GM12864 (cell line): ENCODE measurements around the gene GPR39.

Source experiments
- DNase-seq: peaks from one replicate; pipeline ENCODE4 v3.0.0-alpha.2; 2011; ENCODE audit warnings: low read depth
- H3K4me3 ChIP-seq: 2 replicates; pipeline ENCODE4 v1.5.1; 2011; ENCODE audit warnings: mild to moderate bottlenecking, low read depth, low read length, control low read depth
- TF ChIP-seq, protein P1 (sequence below): IDR thresholded peaks from 2 replicates; pipeline ENCODE4 v1.5.1; 2011; ENCODE audit warnings: low read depth, mild to moderate bottlenecking, moderate library complexity, low read length, control low read depth, inconsistent platforms; ENCODE audit errors: missing control alignments

The GPR39 gene

DNA sequence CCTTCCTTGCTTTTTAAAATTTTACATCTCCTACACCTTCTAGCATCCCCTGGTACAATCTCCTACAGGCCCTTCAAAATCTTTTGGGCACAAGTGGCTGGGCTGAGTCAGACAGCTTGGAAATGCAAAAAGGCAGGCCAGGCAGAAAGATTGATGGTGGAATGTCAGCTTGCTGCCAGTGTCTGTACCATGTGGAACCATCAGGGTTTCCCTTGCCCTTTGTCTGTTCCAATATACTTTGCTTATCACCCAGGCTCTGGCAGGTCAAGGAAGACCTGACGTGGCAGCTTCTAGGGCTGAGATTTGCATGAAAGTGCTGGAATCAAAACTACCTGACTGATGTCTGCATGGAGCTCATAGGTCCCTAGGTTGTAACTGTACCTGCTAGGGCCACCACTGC, 33.3 kb downstream of the GPR39 start:
- TF ChIP-seq, protein P1, sequence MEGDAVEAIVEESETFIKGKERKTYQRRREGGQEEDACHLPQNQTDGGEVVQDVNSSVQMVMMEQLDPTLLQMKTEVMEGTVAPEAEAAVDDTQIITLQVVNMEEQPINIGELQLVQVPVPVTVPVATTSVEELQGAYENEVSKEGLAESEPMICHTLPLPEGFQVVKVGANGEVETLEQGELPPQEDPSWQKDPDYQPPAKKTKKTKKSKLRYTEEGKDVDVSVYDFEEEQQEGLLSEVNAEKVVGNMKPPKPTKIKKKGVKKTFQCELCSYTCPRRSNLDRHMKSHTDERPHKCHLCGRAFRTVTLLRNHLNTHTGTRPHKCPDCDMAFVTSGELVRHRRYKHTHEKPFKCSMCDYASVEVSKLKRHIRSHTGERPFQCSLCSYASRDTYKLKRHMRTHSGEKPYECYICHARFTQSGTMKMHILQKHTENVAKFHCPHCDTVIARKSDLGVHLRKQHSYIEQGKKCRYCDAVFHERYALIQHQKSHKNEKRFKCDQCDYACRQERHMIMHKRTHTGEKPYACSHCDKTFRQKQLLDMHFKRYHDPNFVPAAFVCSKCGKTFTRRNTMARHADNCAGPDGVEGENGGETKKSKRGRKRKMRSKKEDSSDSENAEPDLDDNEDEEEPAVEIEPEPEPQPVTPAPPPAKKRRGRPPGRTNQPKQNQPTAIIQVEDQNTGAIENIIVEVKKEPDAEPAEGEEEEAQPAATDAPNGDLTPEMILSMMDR: no peak
- no peak overlapping the region for H3K4me3 ChIP-seq
- DNase-seq: no peak

DNA sequence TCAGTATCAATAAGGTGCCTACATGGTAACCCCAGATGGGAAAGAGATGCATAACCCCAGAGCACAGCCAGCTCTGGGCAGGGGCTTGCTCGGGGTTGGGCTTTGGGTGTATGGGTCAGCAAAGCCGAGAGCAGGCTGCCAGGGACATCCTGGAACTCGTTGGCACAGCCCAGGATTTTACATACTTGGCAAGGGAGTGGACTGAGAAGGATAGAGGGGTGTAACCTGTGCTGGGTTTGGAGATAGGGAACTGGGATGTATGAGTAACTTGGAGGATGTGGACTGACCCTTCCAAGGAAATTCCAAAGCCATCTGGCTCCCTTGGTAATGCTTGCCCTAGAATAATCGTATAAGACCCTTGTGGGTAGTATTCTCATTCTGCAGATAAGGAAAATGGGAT, 44.2 kb downstream of the GPR39 start:
- no peak overlapping the region for H3K4me3 ChIP-seq
- no peak for DNase-seq
- TF ChIP-seq, protein P1: no peak

DNA sequence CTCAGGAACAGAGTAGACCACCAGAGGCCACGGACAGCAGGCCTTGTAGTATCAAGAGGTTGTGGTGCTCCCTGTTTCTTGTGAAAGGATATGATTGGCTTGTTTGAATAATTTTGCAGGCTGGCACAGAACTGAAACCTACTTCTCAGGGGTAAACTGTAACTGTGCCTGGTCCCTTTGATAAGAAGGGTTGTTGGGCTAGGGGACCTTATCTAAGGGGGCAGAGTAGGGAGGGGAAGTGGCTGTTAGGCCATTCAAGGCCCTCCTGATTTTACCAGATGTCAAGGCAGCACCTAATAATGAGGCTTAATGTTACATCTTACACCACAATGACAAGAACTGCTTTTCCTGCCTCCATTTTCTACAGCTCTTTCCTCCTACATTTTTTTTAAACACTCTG, 45.6 kb downstream of the GPR39 start:
- TF ChIP-seq, protein P1: no peak
- no peak overlapping the region for H3K4me3 ChIP-seq

DNA sequence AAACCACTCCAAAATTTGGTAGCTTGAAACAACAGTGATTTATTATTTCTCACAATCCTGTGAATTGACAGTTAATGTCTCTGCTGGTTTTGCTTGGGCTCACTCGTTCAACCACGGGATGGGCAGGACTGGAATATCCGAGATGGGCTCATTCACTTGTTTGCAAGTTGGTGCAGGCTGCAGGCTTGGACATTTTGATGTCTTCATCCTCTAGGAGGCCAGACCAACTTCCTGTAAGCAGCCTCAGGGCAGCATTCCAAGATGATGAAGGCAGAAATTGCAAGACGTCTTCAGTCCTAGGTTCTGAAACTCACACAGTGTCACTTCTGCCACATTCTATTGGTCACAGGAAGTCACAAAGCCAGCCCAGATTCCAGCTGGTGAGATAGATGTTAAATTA, 47.1 kb downstream of the GPR39 start:
- TF ChIP-seq, protein P1: no peak
- DNase-seq: no peak
- H3K4me3 ChIP-seq: no peak overlapping the region

More for the DNA sequence above, 45.6 kb downstream of the GPR39 start:
- DNase-seq: no peak

DNA sequence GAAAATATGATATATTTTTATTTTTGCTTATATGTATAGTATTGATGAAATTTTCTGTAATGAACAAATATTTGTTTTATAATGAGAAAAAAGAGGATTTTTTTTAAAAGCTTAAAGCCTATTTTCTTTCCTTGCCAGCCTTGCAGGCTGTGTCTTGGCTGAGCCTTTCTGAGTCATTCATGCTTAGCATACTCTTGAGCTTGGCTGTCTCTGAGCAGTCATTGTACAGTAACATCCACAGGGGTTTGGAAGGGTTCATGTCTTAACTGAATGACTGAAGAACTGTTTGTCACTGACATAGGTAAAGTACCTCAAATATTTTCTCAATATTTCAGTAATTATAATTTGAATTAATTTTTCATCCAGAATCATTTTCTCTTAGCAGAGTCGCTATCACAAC, 49.3 kb downstream of the GPR39 start:
- no peak overlapping the region for H3K4me3 ChIP-seq
- TF ChIP-seq, protein P1: no peak
- no peak for DNase-seq

DNA sequence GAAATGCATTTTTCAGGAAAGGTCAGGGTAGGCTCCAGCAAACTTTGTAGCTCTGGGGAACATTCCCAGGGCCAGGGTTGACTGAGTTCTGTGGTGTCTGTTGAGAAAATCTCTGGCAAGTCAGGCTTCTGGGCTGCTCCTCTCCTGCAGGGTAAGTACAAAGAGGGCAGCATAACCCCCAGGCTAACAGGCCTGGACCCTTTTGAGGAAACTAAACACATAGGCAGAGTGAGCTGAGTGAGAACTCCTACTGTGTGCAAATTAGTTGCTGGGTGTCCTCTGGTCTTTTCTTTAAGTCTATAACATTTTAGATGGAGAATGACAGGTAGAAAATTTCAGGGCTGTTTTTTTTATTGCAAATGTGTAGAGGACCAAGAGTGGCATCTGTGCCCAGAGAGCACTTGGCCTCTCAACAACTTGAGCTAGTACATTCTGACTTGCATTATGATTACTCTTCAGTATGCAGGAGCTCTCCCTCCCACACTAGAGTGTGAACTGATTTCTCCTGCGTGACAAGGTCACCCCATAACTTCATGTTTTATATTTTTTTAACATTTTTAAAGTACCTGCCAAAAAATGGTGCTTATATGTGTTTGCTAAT, 49.9 kb downstream of the GPR39 start:
- H3K4me3 ChIP-seq: no peak overlapping the region
- TF ChIP-seq, protein P1: no peak
- DNase-seq: no peak
